HEK293 (cell line): Measurements from ENCODE around the gene ZFYVE19.

Experiments used
- CTCF ChIA-PET: fragments of 350-600 bp; formaldehyde crosslinking; extraction: SDS; loops from one replicate; lab custom pipeline; 2021; ENCODE audit warnings: antibody characterized with exemption; lab: Yijun Ruan, JAX
- POLR2A ChIA-PET: fragments of 300-600 bp; formaldehyde crosslinking; extraction: SDS; loops from one replicate; lab custom pipeline; 2020; ENCODE audit warnings: antibody characterized with exemption, inconsistent platforms; lab: Yijun Ruan, JAX
- H3K27ac ChIP-seq: fragments of 200-500 bp; sonication (Bioruptor generic); 2 replicates; pipeline ENCODE4 v1.5.1; 2014; ENCODE audit warnings: low read depth, low read length, control low read depth, inconsistent platforms; ENCODE audit errors: extremely low read depth
- H3K36me3 ChIP-seq, 2 experiments: fragments of 200-500 bp in 1 of 2; sonication (Bioruptor generic) in 1 of 2; 1 replicate in 1 of 2; 2 replicates in 1 of 2; pipeline ENCODE4 v1.5.1; 2014 to 2017; ENCODE audit warnings: inconsistent platforms in 2 of 2, low read length in 2 of 2; ENCODE audit not compliant: control insufficient read depth in 2 of 2, insufficient read depth in 1 of 2
- H3K4me1 ChIP-seq: fragments of 200-500 bp; sonication (Bioruptor generic); 2 replicates; pipeline ENCODE4 v1.5.1; 2014; ENCODE audit warnings: mild to moderate bottlenecking, low read length, inconsistent platforms; ENCODE audit not compliant: control insufficient read depth, insufficient read depth
- H3K4me3 ChIP-seq: 2 replicates; pipeline ENCODE4 v1.5.1; 2011; ENCODE audit warnings: low read depth, mild to moderate bottlenecking, control low read depth, low read length, moderate library complexity
- H3K9me3 ChIP-seq: fragments of 200-500 bp; sonication (Bioruptor generic); 2 replicates; pipeline ENCODE4 v1.5.1; 2014; ENCODE audit warnings: low read depth, low read length, inconsistent platforms; ENCODE audit not compliant: control insufficient read depth, insufficient read depth
- GLIS1 ChIP-seq: fragments of 450-650 bp; formaldehyde crosslinking; IDR thresholded peaks from 2 replicates; pipeline ENCODE4 v1.5.1; 2016; ENCODE audit warnings: missing biosample characterization, missing genetic modification characterization
- KLF9 ChIP-seq: fragments of 450-650 bp; formaldehyde crosslinking; IDR thresholded peaks from 2 replicates; pipeline ENCODE4 v1.5.1; 2016; ENCODE audit warnings: missing biosample characterization, missing genetic modification characterization, low read depth
- PRDM10 ChIP-seq: fragments of 450-650 bp; formaldehyde crosslinking; IDR thresholded peaks from 2 replicates; pipeline ENCODE4 v1.5.1; 2016; ENCODE audit warnings: missing biosample characterization, missing genetic modification characterization
- ZNF184 ChIP-seq: fragments of 450-650 bp; IDR thresholded peaks from 2 replicates; pipeline ENCODE4 v1.5.1; 2018; ENCODE audit warnings: missing biosample characterization, mild to moderate bottlenecking, missing genetic modification characterization
- ZNF2 ChIP-seq: fragments of 450-650 bp; formaldehyde crosslinking; IDR thresholded peaks from 2 replicates; pipeline ENCODE4 v1.5.1; 2016; ENCODE audit warnings: missing biosample characterization, missing genetic modification characterization
- ZNF274 ChIP-seq, 2 experiments: fragments of 200-500 bp in 1 of 2; fragments of 450-650 bp in 1 of 2; sonication (Bioruptor generic) in 1 of 2; formaldehyde crosslinking in 1 of 2; IDR thresholded peaks; 2 replicates each; pipeline versions ENCODE4 v1.5.1 to v1.6.1; 2014 to 2016; ENCODE audit warnings: borderline replicate concordance in 1 of 2, inconsistent platforms in 1 of 2, low read length in 1 of 2, missing biosample characterization in 1 of 2, missing genetic modification characterization in 1 of 2
- ZNF324 ChIP-seq: fragments of 450-650 bp; formaldehyde crosslinking; IDR thresholded peaks from 2 replicates; pipeline ENCODE4 v1.5.1; 2016; ENCODE audit warnings: missing biosample characterization, missing genetic modification characterization
- ZNF354C ChIP-seq: fragments of 450-650 bp; formaldehyde crosslinking; IDR thresholded peaks from 2 replicates; pipeline ENCODE4 v1.5.1; 2016; ENCODE audit warnings: missing biosample characterization, missing genetic modification characterization, low read depth, borderline replicate concordance
- ZNF488 ChIP-seq: fragments of 450-650 bp; formaldehyde crosslinking; IDR thresholded peaks from 2 replicates; pipeline ENCODE4 v1.5.1; 2016; ENCODE audit warnings: missing biosample characterization, missing genetic modification characterization
- ZNF626 ChIP-seq: fragments of 450-650 bp; sonication (Bioruptor Pico); formaldehyde crosslinking; IDR thresholded peaks from 2 replicates; pipeline ENCODE4 v1.5.1; 2018; ENCODE audit warnings: missing biosample characterization, missing genetic modification characterization, inconsistent platforms
- TF ChIP-seq, protein P1 (sequence below): fragments of 450-650 bp; formaldehyde crosslinking; IDR thresholded peaks from 2 replicates; pipeline ENCODE4 v1.5.1; 2017; ENCODE audit warnings: missing biosample characterization, missing genetic modification characterization
- TF ChIP-seq, protein P2 (sequence below): fragments of 450-650 bp; formaldehyde crosslinking; IDR thresholded peaks from 2 replicates; pipeline ENCODE4 v1.5.1; 2016; ENCODE audit warnings: missing biosample characterization, missing genetic modification characterization
- TF ChIP-seq, protein P3 (sequence below): sonication (generic); formaldehyde crosslinking; IDR thresholded peaks from 2 replicates; pipeline ENCODE4 v1.8.1; 2022; ENCODE audit warnings: mild to moderate bottlenecking, moderate library complexity, missing genetic modification reagents

Gene ZFYVE19

DNA sequence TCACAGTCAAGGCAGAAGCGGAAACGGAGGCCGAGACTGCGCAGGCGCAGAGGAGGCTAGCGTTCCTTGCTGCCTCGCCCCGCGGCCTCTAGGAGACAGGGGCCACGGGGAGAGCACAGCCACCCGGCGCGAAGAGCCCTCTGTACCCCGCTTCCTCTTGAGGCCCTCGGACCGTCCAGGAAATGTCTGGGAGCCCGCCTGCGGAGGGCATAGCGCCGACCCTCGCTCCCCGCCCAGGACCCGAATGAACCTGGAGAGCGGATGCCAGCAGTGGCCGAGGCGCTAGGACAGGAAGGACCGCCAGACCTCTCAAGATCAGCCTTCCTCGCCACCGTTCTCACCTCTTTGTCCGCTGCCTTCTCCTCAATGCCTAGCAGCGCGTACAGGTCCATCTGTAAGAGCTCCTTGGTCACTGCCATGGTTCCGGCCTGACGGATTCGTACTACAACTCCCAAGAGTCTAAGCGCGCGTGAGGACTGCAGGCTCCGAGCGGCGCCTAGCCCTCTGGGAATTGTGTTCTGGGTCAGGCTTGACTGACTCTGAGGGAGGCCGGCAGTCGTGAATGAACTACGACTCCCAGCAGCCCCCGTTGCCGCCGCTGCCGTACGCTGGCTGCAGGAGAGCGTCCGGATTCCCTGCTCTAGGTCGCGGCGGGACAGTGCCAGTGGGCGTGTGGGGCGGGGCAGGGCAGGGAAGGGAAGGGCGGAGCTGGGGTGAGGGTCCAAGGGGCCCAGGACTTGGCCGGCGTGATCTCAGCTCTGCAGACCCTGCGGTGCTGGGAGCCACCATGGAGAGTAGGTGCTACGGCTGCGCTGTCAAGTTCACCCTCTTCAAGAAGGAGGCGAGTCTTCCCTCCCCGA is at the start of gene ZFYVE19, which contains the start of gene DNAJC17 (continued):
- TF ChIP-seq PRDM10 (tag by site-specific recombination) (peak; percentile 63; the same call in 1 of the 2 replicates), ZNF274 (IDR thresholded peaks at IDR 0.05; ENCODE audit: low read length) (no peak), ZNF274 (tag by site-specific recombination; IDR thresholded peaks at IDR 0.05; ENCODE audit: borderline replicate concordance) (no peak), ZNF2 (peak; percentile 50; the same call in 1 of the 2 replicates), ZNF354C (tag by site-specific recombination) (no peak), GLIS1 (peak; percentile 70), ZNF324 (tag by site-specific recombination) (peak; percentile 70), KLF9 (tag by site-specific recombination) (peak; percentile 91), ZNF626 (tag by site-specific recombination) (no peak), ZNF488 (tag by site-specific recombination) (no peak)
- TF ChIP-seq, protein P1, sequence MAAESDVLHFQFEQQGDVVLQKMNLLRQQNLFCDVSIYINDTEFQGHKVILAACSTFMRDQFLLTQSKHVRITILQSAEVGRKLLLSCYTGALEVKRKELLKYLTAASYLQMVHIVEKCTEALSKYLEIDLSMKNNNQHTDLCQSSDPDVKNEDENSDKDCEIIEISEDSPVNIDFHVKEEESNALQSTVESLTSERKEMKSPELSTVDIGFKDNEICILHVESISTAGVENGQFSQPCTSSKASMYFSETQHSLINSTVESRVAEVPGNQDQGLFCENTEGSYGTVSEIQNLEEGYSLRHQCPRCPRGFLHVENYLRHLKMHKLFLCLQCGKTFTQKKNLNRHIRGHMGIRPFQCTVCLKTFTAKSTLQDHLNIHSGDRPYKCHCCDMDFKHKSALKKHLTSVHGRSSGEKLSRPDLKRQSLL (tag by site-specific recombination) = peak; percentile 44; the same call in 1 of the 2 replicates
- TF ChIP-seq, protein P2, sequence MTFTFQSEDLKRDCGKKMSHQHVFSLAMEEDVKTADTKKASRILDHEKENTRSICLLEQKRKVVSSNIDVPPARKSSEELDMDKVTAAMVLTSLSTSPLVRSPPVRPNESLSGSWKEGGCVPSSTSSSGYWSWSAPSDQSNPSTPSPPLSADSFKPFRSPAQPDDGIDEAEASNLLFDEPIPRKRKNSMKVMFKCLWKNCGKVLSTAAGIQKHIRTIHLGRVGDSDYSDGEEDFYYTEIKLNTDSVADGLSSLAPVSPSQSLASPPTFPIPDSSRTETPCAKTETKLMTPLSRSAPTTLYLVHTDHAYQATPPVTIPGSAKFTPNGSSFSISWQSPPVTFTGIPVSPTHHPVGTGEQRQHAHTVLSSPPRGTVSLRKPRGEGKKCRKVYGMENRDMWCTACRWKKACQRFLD (tag by site-specific recombination) = no peak

DNA sequence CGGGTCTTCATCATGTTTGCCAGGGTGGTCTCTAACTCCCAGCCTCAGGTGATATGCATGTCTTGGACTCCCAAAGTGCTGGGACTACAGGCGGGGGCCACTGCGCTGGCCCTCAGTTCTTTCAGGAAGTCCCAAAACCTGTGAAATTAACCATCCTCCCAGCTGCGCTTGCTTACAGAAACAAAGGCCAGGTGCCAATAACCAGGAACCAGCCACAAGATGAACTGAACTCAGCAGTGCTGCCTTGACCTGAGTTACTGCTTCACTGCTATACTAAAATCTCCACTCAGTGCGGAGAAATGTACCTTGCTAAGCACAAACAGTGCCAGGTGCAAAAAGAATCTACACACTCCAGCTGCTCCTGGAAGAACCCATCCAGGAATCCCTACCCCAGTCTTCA is 46.9 kb upstream of the ZFYVE19 start:
- no peak overlapping the region for H3K27ac ChIP-seq
- CTCF ChIA-PET = no interaction called here
- no peaks in the 10 kb centered on the region for H3K36me3 ChIP-seq
- H3K9me3 ChIP-seq = no peaks in the 10 kb centered on the region
- peaks cover 3% of the 10 kb centered on the region; the same call in 1 of the 2 replicates for H3K4me1 ChIP-seq
- no peak overlapping the region for H3K4me3 ChIP-seq
- TF ChIP-seq, protein P3, sequence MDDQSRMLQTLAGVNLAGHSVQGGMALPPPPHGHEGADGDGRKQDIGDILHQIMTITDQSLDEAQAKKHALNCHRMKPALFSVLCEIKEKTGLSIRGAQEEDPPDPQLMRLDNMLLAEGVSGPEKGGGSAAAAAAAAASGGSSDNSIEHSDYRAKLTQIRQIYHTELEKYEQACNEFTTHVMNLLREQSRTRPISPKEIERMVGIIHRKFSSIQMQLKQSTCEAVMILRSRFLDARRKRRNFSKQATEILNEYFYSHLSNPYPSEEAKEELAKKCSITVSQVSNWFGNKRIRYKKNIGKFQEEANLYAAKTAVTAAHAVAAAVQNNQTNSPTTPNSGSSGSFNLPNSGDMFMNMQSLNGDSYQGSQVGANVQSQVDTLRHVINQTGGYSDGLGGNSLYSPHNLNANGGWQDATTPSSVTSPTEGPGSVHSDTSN (CRISPR knock-in tag) = no peak
- no peak for TF ChIP-seq ZNF184 (tag by site-specific recombination)
- TF ChIP-seq, all 188 proteins: peak for 0
- POLR2A ChIA-PET = no interaction called here
